Adipocyte (in vitro differentiated cells): ENCODE data around the gene SAMD4B.
A peak's percentile ranks its signal among the peaks of the same experiment; 100 is the strongest.

Experiments
- DNase-seq: peaks from one replicate; pipeline ENCODE4 v3.0.0-alpha.2; 2015; ENCODE audit warnings: low read depth
- H3K27me3 ChIP-seq: replicated peaks from 2 replicates; pipeline ENCODE4 v1.7.0; 2013; ENCODE audit warnings: mild to moderate bottlenecking, low read length, moderate library complexity; ENCODE audit not compliant: control insufficient read depth, insufficient read depth
- H3K36me3 ChIP-seq: 2 replicates; pipeline ENCODE4 v1.7.0; 2013; ENCODE audit warnings: low read length, mild to moderate bottlenecking, moderate library complexity; ENCODE audit not compliant: control insufficient read depth, insufficient read depth, severe bottlenecking
- H3K4me1 ChIP-seq: 2 replicates; pipeline ENCODE4 v1.7.0; 2013; ENCODE audit warnings: mild to moderate bottlenecking, low read length, moderate library complexity; ENCODE audit not compliant: control insufficient read depth, insufficient read depth
- H3K4me3 ChIP-seq: 2 replicates; pipeline ENCODE4 v1.7.0; 2013; ENCODE audit warnings: mild to moderate bottlenecking, low read length, moderate library complexity
- H3K9ac ChIP-seq: 2 replicates; pipeline ENCODE4 v1.7.0; 2013; ENCODE audit warnings: mild to moderate bottlenecking, low read length, moderate library complexity
- H3K9me3 ChIP-seq: 2 replicates; pipeline ENCODE4 v1.7.0; 2013; ENCODE audit warnings: mild to moderate bottlenecking, low read length, moderate library complexity; ENCODE audit not compliant: control insufficient read depth

Gene SAMD4B

DNA sequence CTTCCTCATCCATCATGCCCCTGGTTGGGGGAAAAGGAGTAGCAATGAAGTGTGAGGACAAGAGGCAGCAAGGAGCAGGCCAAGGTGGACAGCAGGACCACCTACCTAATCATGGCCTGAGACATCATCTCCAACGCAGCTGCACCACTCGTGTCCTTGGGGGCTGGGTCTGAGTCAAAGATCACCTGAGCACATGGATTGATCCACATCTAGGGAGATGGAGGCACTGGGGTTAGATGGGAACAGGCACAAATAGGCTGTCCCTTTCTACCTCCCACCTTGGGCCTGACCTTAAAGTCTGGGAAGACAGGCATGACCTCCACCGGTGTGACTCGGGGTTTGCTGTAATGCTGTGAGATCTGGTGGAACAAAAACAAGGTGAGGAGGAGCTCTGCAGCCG lies 46.4 kb downstream of the SAMD4B start:
- H3K27me3 ChIP-seq: no peaks in the 10 kb centered on the region
- H3K4me3 ChIP-seq: no peak overlapping the region
- H3K36me3 ChIP-seq: peaks cover 58% of the 10 kb centered on the region
- no peak overlapping the region for H3K9ac ChIP-seq
- H3K4me1 ChIP-seq: peaks cover 19% of the 10 kb centered on the region
- H3K9me3 ChIP-seq: no peaks in the 10 kb centered on the region
- DNase-seq: no peak

DNA sequence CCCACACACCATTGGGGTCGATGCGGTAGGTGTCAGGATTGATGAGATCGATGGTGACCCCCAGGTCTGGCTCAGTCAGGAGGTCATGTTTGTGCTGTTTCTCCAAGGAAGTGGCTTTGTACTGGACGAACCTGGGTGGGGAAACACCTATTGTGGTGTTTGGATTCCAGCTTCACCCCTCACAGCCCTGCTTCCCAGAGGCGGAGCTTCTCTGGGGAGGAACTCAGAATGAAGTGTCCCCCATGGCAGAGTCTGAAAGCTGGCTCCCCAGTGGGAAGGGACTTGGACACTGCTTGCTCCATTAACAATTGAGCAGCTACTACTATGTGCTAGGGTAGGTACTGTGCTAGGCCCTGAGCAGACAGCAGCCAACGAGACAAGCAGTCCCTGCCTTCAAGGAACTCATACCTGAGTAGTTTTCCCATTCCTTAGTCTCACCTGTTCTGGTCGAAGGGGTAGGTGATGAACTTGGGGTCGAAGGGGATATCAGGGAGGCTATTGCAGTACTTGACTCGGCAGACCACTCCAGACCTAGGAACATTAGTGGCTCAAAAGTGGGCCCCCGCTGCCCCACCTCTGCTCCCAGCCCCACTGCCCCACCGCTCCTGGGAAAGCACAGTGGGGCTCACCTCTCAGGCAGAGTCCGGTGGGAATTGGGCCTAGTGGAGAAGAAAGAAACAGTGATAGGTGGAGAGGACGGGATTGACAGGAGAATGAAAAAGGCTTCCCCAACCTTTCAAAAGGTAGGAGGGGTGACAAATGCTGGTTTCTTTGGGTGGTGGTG lies 47.6 kb downstream of the SAMD4B start:
- DNase-seq: no peak
- Histone ChIP-seq H3K27me3 (no peaks in the 10 kb centered on the region), H3K9ac (peak overlapping the region; percentile 99), H3K36me3 (peaks cover 52% of the 10 kb centered on the region), H3K4me3 (peak overlapping the region; percentile 98), H3K4me1 (peaks cover 19% of the 10 kb centered on the region), H3K9me3 (no peaks in the 10 kb centered on the region)

DNA sequence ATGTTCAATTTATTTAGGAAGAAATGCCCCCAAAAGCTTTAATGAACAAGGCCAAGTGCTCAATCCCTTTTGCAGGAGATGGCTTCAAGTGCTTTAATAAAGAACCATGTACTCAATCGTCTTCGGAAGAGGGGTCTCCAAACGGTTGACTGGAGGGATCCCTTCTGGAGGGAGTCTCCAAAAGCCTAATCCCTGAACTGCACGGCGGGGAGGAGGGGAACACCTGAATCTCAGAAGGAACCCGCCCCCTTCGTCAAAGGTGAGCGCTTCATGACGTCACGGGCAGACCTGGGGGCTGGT lies 48.2 kb downstream of the SAMD4B start:
- Histone ChIP-seq H3K9ac (peak overlapping the region; percentile 99), H3K9me3 (no peaks in the 10 kb centered on the region), H3K36me3 (peaks cover 49% of the 10 kb centered on the region), H3K4me1 (peaks cover 19% of the 10 kb centered on the region), H3K4me3 (peak overlapping the region; percentile 98), H3K27me3 (no peaks in the 10 kb centered on the region)
- no peak for DNase-seq

DNA sequence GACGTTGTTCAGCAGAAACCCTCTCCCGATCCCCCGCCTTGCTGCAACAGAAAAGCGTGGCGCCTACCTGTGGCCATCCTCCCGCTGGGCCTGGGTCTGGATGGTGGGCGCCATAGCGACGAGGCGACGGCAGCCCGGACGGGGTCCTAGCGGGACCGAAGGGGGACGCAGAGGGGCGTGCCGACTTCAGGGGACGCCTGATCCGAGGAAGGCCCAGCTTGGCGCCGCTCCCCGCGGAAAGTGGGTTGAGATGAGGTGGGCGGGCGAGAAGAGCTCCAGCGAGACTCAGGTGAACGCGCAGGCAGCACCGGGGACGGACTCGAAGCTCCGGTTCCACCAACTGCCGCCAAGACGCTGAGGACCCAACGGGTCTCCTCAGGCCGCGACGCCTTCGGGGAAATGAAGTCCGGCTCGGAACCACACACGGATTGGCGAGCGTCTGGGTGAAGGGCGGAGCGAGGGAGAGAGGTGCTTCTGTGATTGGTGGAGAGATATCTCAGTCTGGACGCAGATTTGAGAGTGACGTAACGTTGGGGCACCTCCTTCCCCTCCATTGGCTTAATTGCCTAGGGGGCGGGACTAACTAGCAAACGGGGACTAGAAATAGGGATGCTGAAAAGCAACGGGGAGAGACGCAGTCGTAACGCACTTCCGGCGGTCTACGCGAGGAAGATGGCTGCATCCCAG lies 48.7 kb downstream of the SAMD4B start, which contains the start of the genes MED29 and PAF1:
MED29 (plus strand) TSS at position 628 of the 687 bp plus-strand sequence; CDS start at position 673, 45 bp downstream.
PAF1 (minus strand) TSS at position 356 of the 687 bp plus-strand sequence; CDS start at position 114, 242 bp downstream.
- Histone ChIP-seq H3K9ac (peak within 1 kb of the TSS; percentile 99), H3K36me3 (peaks cover 44% of the 10 kb centered on the region), H3K9me3 (no peaks in the 10 kb centered on the region), H3K4me3 (peak within 1 kb of the TSS; percentile 98), H3K27me3 (no peaks in the 10 kb centered on the region), H3K4me1 (peaks cover 19% of the 10 kb centered on the region)
- DNase-seq: peak; percentile 100

DNA sequence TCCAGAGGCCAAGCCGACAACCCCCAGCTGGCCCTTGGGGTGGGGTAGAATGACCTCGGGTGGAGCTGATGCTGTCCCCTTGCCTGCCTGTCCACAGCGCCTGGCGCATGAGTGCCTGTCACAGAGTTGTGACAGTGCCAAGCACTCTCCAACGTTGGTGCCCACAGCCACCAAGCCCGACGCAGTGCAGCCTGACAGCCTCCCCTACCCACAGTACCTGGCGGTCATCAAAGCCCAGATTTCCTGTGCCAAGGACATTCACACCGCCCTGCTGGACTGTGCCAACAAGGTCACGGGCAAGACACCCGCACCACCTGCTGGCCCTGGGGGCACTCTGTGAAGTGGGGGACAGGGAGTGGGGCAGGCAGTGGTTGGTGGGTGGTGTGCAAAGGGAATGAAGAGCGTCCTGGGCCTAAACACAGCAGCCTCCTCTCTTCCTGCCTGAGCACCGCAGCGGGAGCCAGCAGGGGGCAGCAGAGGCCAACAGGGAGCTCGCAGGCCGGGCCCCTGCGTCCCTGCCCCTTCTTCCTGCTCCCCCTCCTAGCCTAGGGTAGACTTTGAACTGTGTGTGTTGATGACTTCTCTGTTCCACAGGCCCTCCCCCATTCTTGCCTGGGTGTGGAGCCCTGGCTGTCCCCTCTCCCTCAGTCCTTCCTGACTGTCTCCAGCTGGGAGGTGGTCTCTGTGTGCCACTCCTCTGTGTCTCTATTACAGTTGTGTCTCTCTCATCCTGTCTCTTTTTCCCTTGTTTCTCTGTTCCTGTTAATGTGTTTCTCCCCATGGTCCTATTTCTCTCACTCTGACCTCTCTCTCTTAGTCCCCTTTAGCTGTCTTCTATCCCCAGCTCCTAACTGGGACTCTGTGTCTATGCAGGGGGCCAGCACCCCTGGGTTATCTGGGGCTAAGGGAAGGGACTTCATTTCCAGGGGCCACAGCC lies 55.4 kb downstream of the SAMD4B start:
- H3K4me1 ChIP-seq: peaks cover 26% of the 10 kb centered on the region
- no peaks in the 10 kb centered on the region for H3K9me3 ChIP-seq
- DNase-seq: peak; percentile 94
- H3K9ac ChIP-seq: peak overlapping the region; percentile 81
- peak overlapping the region; percentile 3 for H3K4me3 ChIP-seq
- no peaks in the 10 kb centered on the region for H3K27me3 ChIP-seq
- peaks cover 10% of the 10 kb centered on the region for H3K36me3 ChIP-seq

DNA sequence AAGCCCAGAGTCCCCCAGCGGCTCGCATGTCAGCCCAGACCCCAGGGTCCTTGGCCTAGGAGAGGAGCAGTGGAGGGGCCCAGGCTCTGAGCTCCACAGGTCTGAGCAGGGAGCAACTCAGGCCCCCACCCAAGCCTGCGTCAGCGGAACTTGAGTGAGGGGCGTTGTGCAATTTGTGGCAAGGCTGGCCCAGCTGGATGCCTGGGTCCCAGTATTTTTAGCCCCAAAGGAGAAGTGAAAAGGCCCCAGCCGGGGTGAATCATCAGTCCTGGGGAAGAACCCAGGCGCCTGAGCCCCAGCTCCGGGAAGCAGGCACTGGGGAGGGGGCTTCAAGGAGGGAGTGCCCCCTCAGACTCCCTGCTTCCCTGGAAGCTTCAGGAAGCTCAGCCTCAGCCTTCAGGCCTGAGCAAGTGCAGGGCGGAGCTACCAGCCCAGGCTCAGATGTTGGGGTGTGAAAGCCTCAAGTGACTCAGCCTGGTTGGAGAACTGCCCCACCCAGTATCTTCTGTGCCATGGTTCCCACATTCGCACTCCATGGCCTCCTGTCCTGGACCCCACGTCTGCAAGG lies 56.2 kb downstream of the SAMD4B start:
- DNase-seq: peak; percentile 72
- Histone ChIP-seq H3K27me3 (no peaks in the 10 kb centered on the region), H3K9me3 (no peaks in the 10 kb centered on the region), H3K4me1 (peaks cover 32% of the 10 kb centered on the region), H3K36me3 (peaks cover 9% of the 10 kb centered on the region), H3K9ac (peak overlapping the region; percentile 81), H3K4me3 (peak overlapping the region; percentile 3)

DNA sequence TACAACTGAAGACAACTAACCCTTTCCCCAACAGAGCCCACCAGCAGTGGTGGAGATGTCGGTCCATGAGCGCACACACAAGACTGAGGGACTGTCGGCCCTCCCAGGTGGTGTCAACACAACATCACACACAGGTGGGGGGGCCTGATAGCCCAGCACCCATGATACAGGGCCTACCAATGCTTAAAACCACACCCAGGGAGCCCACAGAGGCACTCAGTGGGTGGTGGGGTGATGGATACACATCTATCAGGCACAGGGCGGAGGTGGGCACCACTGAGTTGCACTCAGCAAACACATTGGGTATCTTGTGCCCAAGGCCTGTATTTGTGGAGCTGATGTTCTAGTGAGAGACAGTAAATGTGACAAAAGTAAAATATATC lies 57.4 kb downstream of the SAMD4B start:
- H3K36me3 ChIP-seq: peaks cover 3% of the 10 kb centered on the region
- no peak overlapping the region for H3K9ac ChIP-seq
- no peaks in the 10 kb centered on the region for H3K9me3 ChIP-seq
- H3K27me3 ChIP-seq: no peaks in the 10 kb centered on the region
- no peak for DNase-seq
- peaks cover 36% of the 10 kb centered on the region for H3K4me1 ChIP-seq
- no peak overlapping the region for H3K4me3 ChIP-seq

DNA sequence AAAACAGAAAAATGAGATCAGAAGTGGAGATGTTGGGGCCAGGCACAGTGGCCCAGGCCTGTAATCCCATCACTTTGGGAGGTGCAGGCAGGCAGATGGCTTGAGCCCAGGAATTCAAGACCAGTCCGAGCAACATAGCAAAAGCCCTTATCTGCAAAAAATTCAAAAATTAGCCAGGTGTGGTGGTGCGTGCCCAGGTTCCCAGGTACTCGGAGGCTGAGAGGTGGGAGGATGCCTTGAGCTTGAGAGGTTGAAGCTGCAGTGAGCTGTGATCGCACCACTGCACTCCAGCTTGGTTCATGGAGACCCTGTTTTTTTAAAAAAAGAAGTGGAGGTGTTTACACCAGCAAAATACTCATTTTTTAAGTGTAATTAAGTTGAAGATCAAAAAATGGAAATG lies 57.8 kb downstream of the SAMD4B start:
- Histone ChIP-seq H3K4me3 (no peak overlapping the region), H3K4me1 (peaks cover 36% of the 10 kb centered on the region), H3K27me3 (no peaks in the 10 kb centered on the region), H3K36me3 (peaks cover under 1% of the 10 kb centered on the region), H3K9me3 (no peaks in the 10 kb centered on the region), H3K9ac (no peak overlapping the region)
- no peak for DNase-seq

DNA sequence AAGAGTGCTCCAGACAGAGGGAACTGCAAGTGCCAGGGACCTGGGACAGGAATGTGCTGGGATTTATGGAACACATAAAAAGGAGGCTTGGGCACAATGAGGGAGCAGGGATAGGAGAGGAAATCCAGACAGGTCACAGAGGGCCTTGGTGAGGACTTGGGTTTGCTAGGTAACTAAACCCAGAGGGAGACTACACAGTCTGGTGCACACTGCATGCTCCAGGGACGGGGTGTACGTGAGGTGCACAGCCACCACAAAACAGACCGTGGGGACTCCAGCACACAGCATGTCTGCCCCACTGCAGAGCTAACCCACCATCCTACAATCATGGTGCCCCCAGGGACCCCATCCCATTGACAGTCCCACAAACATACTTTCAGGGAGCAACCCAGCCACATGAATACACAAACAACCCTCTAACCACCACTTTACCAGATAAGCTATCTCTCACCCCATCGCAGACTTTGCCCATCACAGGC lies 58.9 kb downstream of the SAMD4B start:
- no peak overlapping the region for H3K4me3 ChIP-seq
- no peak for DNase-seq
- H3K36me3 ChIP-seq: no peaks in the 10 kb centered on the region

DNA sequence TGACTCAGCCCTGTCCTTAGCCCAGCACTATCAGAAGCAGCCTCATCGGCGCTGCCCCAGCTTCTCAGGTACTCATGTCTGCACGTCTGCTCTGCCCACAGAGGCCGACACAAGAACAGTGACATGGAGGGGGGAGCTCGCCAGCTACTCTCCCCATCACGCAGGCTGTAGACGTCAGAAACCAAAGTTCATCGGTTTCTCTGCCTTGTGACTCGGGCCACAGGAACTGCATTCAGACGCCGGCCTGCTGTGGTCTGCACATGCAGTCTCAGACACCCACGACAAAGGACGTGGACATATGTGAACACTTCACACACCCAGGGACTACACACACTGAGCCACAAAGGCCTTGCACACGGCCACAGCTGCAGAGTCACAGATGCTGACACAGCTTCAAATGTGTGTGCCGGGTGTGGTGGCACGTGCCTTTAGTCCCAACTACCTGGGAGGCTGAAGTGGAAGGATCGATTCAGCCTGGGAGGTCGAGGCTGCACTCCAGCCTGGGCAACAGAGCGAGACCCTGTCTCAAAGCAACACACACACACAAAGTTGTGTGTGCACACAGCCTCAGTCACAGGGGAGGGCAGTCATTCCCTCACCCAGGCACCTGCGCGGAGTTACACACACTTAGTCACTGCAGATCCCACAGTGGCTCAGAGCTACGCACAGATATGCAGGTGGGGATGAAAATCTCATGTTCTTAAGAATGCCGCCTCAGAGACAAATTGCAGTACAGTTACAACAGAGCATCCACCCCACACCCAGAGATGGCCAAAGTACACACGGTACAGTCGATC lies 59.5 kb downstream of the SAMD4B start:
- no peaks in the 10 kb centered on the region for H3K9me3 ChIP-seq
- no peaks in the 10 kb centered on the region for H3K36me3 ChIP-seq
- H3K4me1 ChIP-seq: peaks cover 43% of the 10 kb centered on the region
- peak overlapping the region; percentile 88 for H3K9ac ChIP-seq
- H3K4me3 ChIP-seq: peak overlapping the region; percentile 76
- peak; percentile 44 for DNase-seq
- no peaks in the 10 kb centered on the region for H3K27me3 ChIP-seq

More for the DNA sequence above, 58.9 kb downstream of the SAMD4B start:
- Histone ChIP-seq H3K9me3 (no peaks in the 10 kb centered on the region), H3K27me3 (no peaks in the 10 kb centered on the region), H3K4me1 (peaks cover 41% of the 10 kb centered on the region), H3K9ac (peak overlapping the region; percentile 20)
